Thoracic aorta endothelial cell (primary cell): ENCODE data around the gene MBD2. TPM values are rescaled to one million over a fixed set of nuclear protein-coding genes. Genes with fewer than 3 reads are reported as not detected.

ENCODE experiments used
- small RNA-seq: library from RNA; depleted of rRNA; stranded (forward); fragments of <200 nt; gene quantifications from one replicate; pipeline ENCODE3, GENCODE V24; 2012
- total RNA-seq: library from RNA; depleted of rRNA; stranded (reverse); fragments of >200 nt; gene quantifications from 2 replicates; pipeline ENCODE4 v1.2.3, GENCODE V29; 2012

MBD2 gene, protein sequence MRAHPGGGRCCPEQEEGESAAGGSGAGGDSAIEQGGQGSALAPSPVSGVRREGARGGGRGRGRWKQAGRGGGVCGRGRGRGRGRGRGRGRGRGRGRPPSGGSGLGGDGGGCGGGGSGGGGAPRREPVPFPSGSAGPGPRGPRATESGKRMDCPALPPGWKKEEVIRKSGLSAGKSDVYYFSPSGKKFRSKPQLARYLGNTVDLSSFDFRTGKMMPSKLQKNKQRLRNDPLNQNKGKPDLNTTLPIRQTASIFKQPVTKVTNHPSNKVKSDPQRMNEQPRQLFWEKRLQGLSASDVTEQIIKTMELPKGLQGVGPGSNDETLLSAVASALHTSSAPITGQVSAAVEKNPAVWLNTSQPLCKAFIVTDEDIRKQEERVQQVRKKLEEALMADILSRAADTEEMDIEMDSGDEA
- total RNA-seq = 47.1 and 52.5 TPM in 2 replicates

GRCh38 chr18:54224379-54225014 is at the start of gene MBD2:
Gene MBD2, minus strand, starts transcription at chr18:54224669. Its CDS starts 110 bp downstream, at chr18:54224559.

Small RNA genes within 50 kb of the gene (small RNA-seq; reads per million reads assigned to genes)
- 234 reads per million, percentile 99 among the genes with 10 or more reads in this experiment for gene SNORA37

Other genes with a start within 250 kb of the MBD2 start
- 32.7 and 37.8 TPM in 2 replicates for gene POLI, start 44.8 kb upstream of the MBD2 start, total RNA-seq
- not detected in 2 replicates for gene STARD6, start 133.2 kb upstream of the MBD2 start, total RNA-seq
- 15.6 and 26.9 TPM in 2 replicates for gene C18orf54, start 133.2 kb upstream of the MBD2 start, total RNA-seq